ENCODE measurements around the gene C2orf76.

C2orf76 gene

GRCh38 chr2:119293254-119293653 lies 73.4 kb downstream of the C2orf76 start:
- Mint-ChIP-seq H3K4me1 (no peaks in the 10 kb centered on the region), H3K9me3 (no peaks in the 10 kb centered on the region), H3K4me3 (no peak overlapping the region), H3K27me3 (ENCODE audit: low read depth) (peaks cover 17% of the 10 kb centered on the region), H3K36me3 (ENCODE audit: low read depth) (no peaks in the 10 kb centered on the region), H3K27ac (no peak overlapping the region)
- TF ChIP-seq CTCF (IDR thresholded peaks at IDR 0.05; ENCODE audit: unreplicated experiment in 3 of 3), result no peak

GRCh38 chr2:119292226-119292625 lies 74.4 kb downstream of the C2orf76 start:
- Mint-ChIP-seq H3K9me3 (no peaks in the 10 kb centered on the region), H3K4me1 (no peaks in the 10 kb centered on the region), H3K27me3 (ENCODE audit: low read depth) (peaks cover 17% of the 10 kb centered on the region), H3K27ac (no peak overlapping the region), H3K36me3 (ENCODE audit: low read depth) (no peaks in the 10 kb centered on the region), H3K4me3 (no peak overlapping the region)
- TF ChIP-seq CTCF (IDR thresholded peaks at IDR 0.05; ENCODE audit: unreplicated experiment in 3 of 3), result no peak

DNA sequence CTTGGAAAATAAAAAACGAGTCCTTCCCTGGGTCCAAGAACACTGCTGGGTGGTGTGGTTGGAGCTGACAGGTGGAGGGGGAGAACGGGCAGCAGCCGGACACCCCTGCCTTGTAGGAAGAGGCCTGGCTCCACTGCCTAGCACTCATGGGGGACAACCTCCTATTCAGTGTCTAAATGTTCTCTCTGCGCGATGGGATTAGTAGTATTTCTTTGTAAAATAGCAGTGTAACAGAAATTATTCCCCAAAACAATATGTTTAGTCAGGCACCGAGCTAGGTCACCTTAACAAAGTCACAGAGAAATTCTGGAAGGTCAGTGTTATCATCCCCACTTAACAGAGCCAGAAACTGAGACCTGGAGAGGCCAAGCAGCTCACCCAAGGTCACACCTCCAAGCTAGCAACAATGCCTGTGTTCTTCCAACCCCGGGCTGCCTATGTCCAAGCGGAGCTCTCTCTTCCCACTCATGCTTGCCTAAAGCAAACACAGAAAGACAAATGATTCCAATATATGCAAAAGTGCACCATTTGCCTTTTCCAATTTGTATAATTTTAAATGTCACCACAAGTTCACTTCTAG lies 75.0 kb downstream of the C2orf76 start:
- peaks cover 17% of the 10 kb centered on the region for H3K27me3 Mint-ChIP-seq (ENCODE audit: low read depth)
- H3K4me3 Mint-ChIP-seq, result no peak overlapping the region
- no peak overlapping the region for H3K27ac Mint-ChIP-seq
- no peak for TF ChIP-seq CTCF (IDR thresholded peaks at IDR 0.05; ENCODE audit: unreplicated experiment in 3 of 3)
- no peaks in the 10 kb centered on the region for H3K36me3 Mint-ChIP-seq (ENCODE audit: low read depth)
- no peaks in the 10 kb centered on the region for H3K4me1 Mint-ChIP-seq
- no peaks in the 10 kb centered on the region for H3K9me3 Mint-ChIP-seq

DNA sequence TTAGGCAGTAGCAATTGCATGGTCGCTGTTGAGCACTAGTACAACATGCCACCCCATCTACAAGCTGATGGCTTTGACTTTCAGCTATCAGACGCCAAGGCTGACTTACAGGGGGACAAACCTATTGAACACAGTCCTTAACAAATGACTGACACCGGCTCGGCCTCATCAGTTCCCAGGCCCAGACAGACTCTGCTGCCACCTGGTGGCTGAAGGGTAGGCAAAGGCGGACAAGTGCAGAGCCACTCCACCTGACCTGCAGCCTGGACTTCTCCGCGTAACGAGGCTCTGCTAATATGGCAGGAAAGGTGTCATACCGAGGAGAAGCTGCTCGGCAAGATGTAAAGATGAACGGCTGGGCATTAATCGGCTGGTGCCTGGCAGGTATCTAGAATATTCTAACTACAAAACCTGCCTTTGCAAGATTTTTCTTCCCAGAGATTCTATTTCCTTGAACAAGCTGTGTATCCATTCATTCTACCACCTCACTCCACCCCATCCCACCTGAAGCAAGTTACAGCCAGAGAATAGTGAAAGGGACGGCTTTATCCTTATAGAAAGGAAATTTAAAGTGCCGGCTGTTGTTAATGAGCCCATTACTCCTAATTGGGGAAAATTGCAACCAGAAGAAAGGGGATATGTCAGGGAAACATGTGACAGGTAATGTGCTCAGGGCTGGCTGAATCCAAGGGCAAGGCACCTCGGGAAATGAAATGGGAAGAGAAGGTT lies 75.6 kb downstream of the C2orf76 start:
- Mint-ChIP-seq H3K4me1 (no peaks in the 10 kb centered on the region), H3K36me3 (ENCODE audit: low read depth) (no peaks in the 10 kb centered on the region), H3K9me3 (no peaks in the 10 kb centered on the region), H3K27ac (no peak overlapping the region), H3K27me3 (ENCODE audit: low read depth) (peaks cover 17% of the 10 kb centered on the region), H3K4me3 (no peak overlapping the region)
- peak; percentile 89 to 95 (median 93) for TF ChIP-seq CTCF (IDR thresholded peaks at IDR 0.05; ENCODE audit: unreplicated experiment in 3 of 3)

DNA sequence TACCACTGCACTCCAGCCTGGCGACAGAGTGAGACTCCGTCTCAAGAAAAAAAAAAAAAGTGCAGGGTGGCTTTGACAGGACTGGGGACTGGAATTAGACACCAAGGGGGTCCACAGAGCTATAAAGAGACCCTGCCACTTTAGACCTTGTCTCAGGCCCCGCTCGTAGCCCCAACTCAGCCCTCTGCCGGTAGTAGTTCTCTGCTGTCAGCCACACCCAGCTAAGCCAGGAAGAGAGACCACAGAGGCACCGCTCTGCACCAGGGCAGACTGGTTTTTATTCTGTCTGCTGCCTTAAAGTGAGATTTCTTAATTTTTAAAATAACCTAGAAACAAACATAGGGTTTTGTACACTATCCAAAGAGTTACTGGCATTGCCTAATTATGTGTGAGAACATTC lies 77.0 kb downstream of the C2orf76 start:
- no peak overlapping the region for H3K4me3 Mint-ChIP-seq
- no peaks in the 10 kb centered on the region for H3K9me3 Mint-ChIP-seq
- H3K36me3 Mint-ChIP-seq (ENCODE audit: low read depth), result no peaks in the 10 kb centered on the region
- H3K27me3 Mint-ChIP-seq (ENCODE audit: low read depth), result peaks cover 17% of the 10 kb centered on the region
- H3K4me1 Mint-ChIP-seq, result no peaks in the 10 kb centered on the region
- no peak overlapping the region for H3K27ac Mint-ChIP-seq
- no peak for TF ChIP-seq CTCF (IDR thresholded peaks at IDR 0.05; ENCODE audit: unreplicated experiment in 3 of 3)

DNA sequence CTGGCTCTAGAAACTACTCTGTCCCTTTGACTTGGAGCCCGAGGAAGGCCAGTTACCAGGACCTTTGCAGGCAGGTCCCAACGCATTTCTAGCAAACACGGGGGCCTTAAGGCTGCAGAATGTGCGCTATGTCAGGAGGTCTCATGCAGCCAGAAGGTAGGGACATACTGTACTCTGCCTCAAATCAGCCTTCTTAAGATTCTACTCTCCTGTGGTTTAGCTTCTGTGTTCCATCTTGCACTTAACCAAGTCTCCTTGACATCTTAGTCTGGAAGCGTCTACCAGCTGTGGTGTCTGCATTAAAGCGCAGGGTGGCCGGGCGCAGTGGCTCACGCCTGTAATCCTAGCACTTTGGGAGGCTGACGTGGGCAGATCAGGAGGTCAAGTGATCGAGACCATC lies 77.5 kb downstream of the C2orf76 start:
- no peaks in the 10 kb centered on the region for H3K4me1 Mint-ChIP-seq
- no peak overlapping the region for H3K4me3 Mint-ChIP-seq
- no peak overlapping the region for H3K27ac Mint-ChIP-seq
- no peak for TF ChIP-seq CTCF (IDR thresholded peaks at IDR 0.05; ENCODE audit: unreplicated experiment in 3 of 3)
- no peaks in the 10 kb centered on the region for H3K9me3 Mint-ChIP-seq
- H3K27me3 Mint-ChIP-seq (ENCODE audit: low read depth), result peaks cover 17% of the 10 kb centered on the region
- no peaks in the 10 kb centered on the region for H3K36me3 Mint-ChIP-seq (ENCODE audit: low read depth)
